Fibroblast of the aortic adventitia (primary cell): Measurements from ENCODE around the gene FOXO1. TPM values are rescaled to one million over a fixed set of nuclear protein-coding genes. Genes with fewer than 3 reads are reported as not detected.
"Not testable (repeated sequence)": the region's sequence is repeated elsewhere in the genome, so short reads cannot be mapped to it uniquely, and the experiment has no call there.

Source experiments
- DNase-seq: peaks from one replicate; pipeline ENCODE4 v3.0.0-alpha.2; 2010; ENCODE audit warnings: low read depth
- H3K4me3 ChIP-seq: 2 replicates; pipeline ENCODE4 v1.5.1; 2011; ENCODE audit warnings: low read depth, mild to moderate bottlenecking, control low read depth, low read length, moderate library complexity
- CTCF ChIP-seq: IDR thresholded peaks from 2 replicates; pipeline ENCODE4 v1.5.1; 2011; ENCODE audit warnings: mild to moderate bottlenecking, low read length, control low read depth, inconsistent platforms; ENCODE audit not compliant: insufficient read depth
- total RNA-seq: library from RNA; depleted of rRNA; stranded (reverse); fragments of >200 nt; gene quantifications from 2 replicates; pipeline ENCODE4 v1.2.3, GENCODE V29; 2012; ENCODE audit warnings: low replicate concordance

FOXO1 gene
- 3.2 and 10.5 TPM in 2 replicates for total RNA-seq

DNA sequence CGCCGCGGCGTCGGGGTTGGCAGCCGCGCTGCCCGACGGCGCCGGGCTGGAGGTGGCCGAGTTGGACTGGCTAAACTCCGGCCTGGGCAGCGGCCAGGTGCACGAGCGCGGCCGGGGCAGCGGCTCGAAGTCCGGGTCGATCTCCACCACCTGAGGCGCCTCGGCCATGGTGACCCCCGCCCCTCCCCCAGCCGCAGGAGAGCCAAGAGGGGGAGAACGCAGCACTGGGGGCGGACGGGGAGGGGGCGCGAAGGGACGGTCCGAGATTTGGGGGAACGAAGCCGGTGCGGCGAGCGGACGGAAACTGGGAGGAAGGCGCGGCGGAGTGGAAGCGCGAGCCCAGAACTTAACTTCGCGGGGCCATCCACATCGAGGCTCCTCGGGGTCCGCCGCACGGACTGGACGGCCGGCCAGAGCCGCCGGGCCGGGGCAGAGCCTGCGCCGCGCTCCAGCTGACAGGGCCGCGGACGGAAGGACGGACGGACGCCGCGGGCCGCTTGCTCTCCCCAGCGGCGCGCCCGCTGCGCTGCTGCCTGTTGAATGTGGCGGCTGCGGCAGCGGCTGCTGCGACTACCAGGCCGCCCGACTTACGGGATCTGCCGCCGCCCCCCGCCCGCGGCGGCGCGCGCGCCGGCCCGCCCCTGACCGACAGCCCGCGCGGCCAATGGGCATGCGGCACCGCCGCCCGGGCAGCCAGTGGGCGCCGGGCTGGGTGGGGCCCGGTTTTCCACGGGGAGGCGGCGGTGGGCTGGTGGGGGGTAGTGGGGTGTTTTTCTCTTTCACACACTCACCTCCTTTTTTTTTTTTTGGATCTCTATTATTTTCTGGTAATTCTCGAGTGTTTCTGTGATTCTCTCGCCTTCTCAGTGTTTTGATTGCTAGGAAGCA is at the start of gene FOXO1:
TSS of gene FOXO1 (minus strand) at position 597 of the 888 bp plus-strand sequence. CDS start at position 168, 429 bp downstream.
- peak within 1 kb of the TSS; percentile 88 for H3K4me3 ChIP-seq
- peak; percentile 81 for DNase-seq
- TF ChIP-seq CTCF = no peak

DNA sequence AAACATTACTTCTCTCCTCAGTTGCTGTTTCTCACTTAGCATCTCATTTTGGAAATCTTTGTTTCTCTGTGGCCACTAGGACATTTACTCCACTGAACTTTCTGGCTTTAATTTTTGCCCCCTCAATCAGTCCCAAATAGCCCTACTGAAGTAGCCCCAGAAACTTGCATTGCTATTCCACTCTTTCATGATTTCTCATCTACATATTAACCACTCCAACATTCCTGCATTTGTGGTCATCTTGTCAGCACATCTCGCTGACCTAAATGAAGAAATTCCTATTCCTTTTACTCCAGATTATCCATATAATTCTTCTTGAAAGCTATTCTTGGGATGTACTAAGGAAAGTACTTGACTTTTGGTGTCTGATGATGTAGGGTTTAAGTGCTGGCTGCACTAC is 48.0 kb upstream of the FOXO1 start:
- not testable (repeated sequence) for H3K4me3 ChIP-seq

DNA sequence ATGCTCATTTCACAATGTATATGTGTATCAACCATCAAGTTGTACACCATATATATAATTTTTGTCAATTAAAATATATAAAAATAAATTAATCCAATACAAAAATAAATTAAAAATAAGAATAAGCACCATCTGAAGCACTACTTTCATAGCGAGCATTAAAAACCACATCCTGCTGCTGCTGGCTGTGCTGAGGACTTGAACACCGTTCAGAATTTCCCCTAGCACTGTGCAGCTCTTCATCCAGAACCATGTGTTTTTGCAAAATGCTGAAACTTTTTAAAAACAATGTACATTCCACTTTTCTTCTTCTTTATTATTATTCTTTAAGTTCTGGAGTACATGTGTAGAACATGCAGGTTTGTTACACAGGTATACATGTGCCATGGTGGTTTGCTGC is 40.0 kb upstream of the FOXO1 start:
- no peak for TF ChIP-seq CTCF
- H3K4me3 ChIP-seq = no peak overlapping the region
- no peak for DNase-seq

More for the DNA sequence above, 48.0 kb upstream of the FOXO1 start:
- not testable (repeated sequence) for DNase-seq

DNA sequence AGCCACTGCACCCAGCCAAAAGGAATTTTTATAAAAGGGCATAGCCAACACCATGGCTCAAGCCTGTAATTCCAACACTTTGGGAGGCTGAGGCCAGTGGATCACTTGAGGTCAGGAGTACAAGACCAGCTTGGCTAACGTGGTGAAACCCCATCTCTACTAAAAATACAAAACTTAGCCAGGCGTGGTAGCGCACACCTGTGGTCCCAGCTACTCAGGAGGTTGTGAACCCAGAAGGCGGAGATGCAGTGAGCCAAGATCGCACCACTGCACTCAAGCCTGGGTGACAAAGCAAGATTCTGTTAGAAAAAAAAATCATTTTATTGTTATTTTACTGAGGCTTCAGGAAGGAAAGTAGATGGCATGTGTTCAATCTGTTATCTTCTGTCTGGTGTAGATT is 31.3 kb upstream of the FOXO1 start:
- H3K4me3 ChIP-seq = no peak overlapping the region
- TF ChIP-seq CTCF = no peak
- no peak for DNase-seq

GRCh38 chr13:40694426-40694825 is 28.0 kb upstream of the FOXO1 start:
- H3K4me3 ChIP-seq = no peak overlapping the region
- no peak for DNase-seq
- TF ChIP-seq CTCF = no peak

DNA sequence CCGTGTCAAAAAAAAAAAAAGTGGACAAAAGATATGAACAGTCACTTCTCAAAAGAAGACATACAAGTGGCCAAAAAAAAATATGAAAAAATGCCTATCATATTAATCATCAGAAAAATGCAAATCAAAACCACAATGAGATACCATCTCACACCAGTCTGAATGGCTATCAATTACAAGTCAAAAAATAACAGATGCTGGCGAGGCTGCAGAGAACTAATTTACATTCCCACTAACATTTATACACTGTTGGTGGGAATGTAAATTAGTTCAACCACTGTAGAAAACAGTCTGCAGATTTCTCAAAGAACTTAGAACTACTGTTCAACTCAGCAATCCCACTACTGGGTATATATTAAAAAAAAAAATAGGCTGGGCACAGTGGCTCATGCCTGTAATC is 26.5 kb upstream of the FOXO1 start:
- peak; percentile 4 for DNase-seq
- no peak overlapping the region for H3K4me3 ChIP-seq
- TF ChIP-seq CTCF = no peak

DNA sequence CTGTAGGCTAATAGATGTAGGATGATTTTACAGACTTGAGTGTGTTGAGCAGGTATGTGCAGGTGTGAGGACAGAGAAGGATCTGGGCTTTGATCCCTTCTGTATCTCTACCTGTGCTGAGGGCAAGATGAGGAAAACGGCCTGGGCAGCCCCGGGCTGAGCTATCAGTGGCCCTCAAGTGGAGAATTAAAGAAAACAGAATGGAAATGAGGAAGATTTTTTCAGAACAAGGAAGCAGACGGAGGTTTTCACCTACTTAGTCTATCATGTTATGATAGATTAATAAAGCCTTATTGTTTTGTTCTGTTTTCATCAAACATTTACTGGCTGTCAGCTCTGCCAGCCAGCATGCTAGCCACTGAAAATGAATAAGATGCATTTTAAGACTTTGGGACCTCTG is 22.3 kb upstream of the FOXO1 start:
- TF ChIP-seq CTCF = no peak
- no peak for DNase-seq
- no peak overlapping the region for H3K4me3 ChIP-seq
